Measurements from ENCODE around the gene TNS3. TPM values are rescaled to one million over a fixed set of nuclear protein-coding genes. Genes with fewer than 3 reads are reported as not detected.

Gene TNS3
- total and polyA plus RNA-seq, 10 of the 15 experiments (the other 5 are each of a cell fraction or from before 2014, with no cell fraction given) = 0.27 to 2.7 (median 0.79) TPM

GRCh38 chr7:47323904-47324303 lies 258.0 kb downstream of the TNS3 start (continued):
- TF ChIP-seq HSF1 (IDR thresholded peaks at IDR 0.05; ENCODE audit: low read depth, low read length) = no peak
- TF ChIP-seq USF2 (IDR thresholded peaks at IDR 0.05; ENCODE audit: borderline replicate concordance, low read depth, low read length) = no peak
- TF ChIP-seq TARDBP (IDR thresholded peaks at IDR 0.05; ENCODE audit: borderline replicate concordance) = no peak

DNA sequence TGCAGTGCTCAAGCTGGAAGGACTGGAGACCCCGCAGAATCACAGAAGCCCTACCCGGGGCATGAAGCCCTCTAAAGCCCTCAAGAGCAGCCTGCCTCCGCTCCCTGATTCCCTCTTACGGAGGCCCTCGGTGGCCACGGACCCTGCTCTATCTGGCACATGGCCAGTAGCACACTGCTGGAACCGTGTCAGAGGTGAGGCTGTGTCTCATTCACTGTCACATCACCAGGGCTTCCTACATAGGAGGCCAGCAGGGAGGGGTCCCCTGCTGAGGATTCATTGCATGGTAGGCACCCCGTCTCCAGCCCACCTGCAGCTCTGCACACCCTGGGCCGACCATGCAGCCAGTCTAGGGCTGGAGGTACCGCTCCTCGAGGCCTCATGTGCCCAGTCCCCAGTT lies 259.2 kb downstream of the TNS3 start:
- H4K20me1 ChIP-seq (ENCODE audit: control insufficient read depth, insufficient read depth) = no peaks in the 10 kb centered on the region; the same call in 1 of the 2 replicates
- no peak overlapping the region for H2AFZ ChIP-seq (ENCODE audit: control insufficient read depth, low read depth, low read length)
- H3K27me3 ChIP-seq (replicated peaks in 1 of 2; ENCODE audit: control insufficient read depth in 2 of 2, insufficient read depth in 2 of 2, low read length in 1 of 2) = no peaks in the 10 kb centered on the region; a peak in 1 of 4 replicates
- WGBS (ENCODE audit: insufficient coverage, insufficient replicate concordance, low lambda C conversion rate, missing lambda C conversion rate) = 48% methylated on average over 11 of the region's 11 CpGs
- H3K79me2 ChIP-seq (ENCODE audit: control insufficient read depth, insufficient read depth, low read length) = no peaks in the 10 kb centered on the region
- in situ Hi-C loops (cut with MboI) = no loop called here
- intact Hi-C loops (cut with micrococcal nuclease; ENCODE audit: unreplicated experiment) = no loop called here
- no TSS peak for BruUV-seq (replicated peaks)
- H3K36me3 ChIP-seq (ENCODE audit: control insufficient read depth in 2 of 2, insufficient read depth in 2 of 2, low read length in 1 of 2) = no peaks in the 10 kb centered on the region
- DNase-seq (ENCODE audit: low read depth, low spot score) (no peak), ATAC-seq (no peak), FAIRE-seq (no peak)
- ChIA-PET RAD21 (ENCODE audit: unreplicated experiment) (no interaction called here), POLR2A (no interaction called here), CTCF (no interaction called here), SMC1A (ENCODE audit: uncharacterized antibody, unreplicated experiment) (no interaction called here)
- H3K27ac ChIP-seq (ENCODE audit: control insufficient read depth, insufficient read depth) = no peak overlapping the region
- H3K9ac ChIP-seq (ENCODE audit: control insufficient read depth, insufficient read depth, low read length) = no peak overlapping the region
- H3K4me3 ChIP-seq = no peak overlapping the region
- no peaks in the 10 kb centered on the region; the same call in 2 of the 3 replicates for H3K9me3 ChIP-seq (replicated peaks; ENCODE audit: control insufficient read depth, insufficient read depth, low read length)
- peaks cover 5% of the 10 kb centered on the region for H3K4me1 ChIP-seq (ENCODE audit: control insufficient read depth, insufficient read depth, low read length)
- no peak overlapping the region for H3K4me2 ChIP-seq (ENCODE audit: control insufficient read depth, insufficient read depth)
- TF ChIP-seq EP300 (IDR thresholded peaks at IDR 0.05; ENCODE audit: borderline replicate concordance in 1 of 2, control insufficient read depth in 1 of 2, low read depth in 2 of 2, low read length in 2 of 2) = no peak
- TF ChIP-seq HCFC1 (IDR thresholded peaks at IDR 0.05; ENCODE audit: low read length) = no peak
- no peak for TF ChIP-seq CBFB (IDR thresholded peaks at IDR 0.05; ENCODE audit: low read depth)
- TF ChIP-seq IRF5 (IDR thresholded peaks at IDR 0.05; ENCODE audit: borderline replicate concordance) = no peak
- no peak for TF ChIP-seq ZBTB33 (IDR thresholded peaks at IDR 0.05)
- no peak for TF ChIP-seq MEF2B (IDR thresholded peaks at IDR 0.05; ENCODE audit: partially characterized antibody, poor library complexity, severe bottlenecking)
- no peak for TF ChIP-seq NFXL1 (IDR thresholded peaks at IDR 0.05; ENCODE audit: borderline replicate concordance)
- no peak for TF ChIP-seq PBX3 (IDR thresholded peaks at IDR 0.05; ENCODE audit: insufficient replicate concordance, low read depth, low read length)
- no peak for TF ChIP-seq NFYB (IDR thresholded peaks at IDR 0.05; ENCODE audit: insufficient read depth, low read depth, low read length)
- no peak for TF ChIP-seq YBX1 (IDR thresholded peaks at IDR 0.05)
- no peak for TF ChIP-seq ZBED1 (IDR thresholded peaks at IDR 0.05; ENCODE audit: borderline replicate concordance)

Data from GM12878 (cell line).